GM21447 (cell line): ENCODE data around the gene CEMIP2.

Experiments
- ATAC-seq: cut with Tn5 transposase; IDR thresholded peaks from one replicate; pipeline ENCODE4 v1.9.1; 2021; ENCODE audit not compliant: unreplicated experiment

The CEMIP2 gene

GRCh38 chr9:71652480-71652879 is 115.8 kb downstream of the CEMIP2 start:
- no peak for ATAC-seq

DNA sequence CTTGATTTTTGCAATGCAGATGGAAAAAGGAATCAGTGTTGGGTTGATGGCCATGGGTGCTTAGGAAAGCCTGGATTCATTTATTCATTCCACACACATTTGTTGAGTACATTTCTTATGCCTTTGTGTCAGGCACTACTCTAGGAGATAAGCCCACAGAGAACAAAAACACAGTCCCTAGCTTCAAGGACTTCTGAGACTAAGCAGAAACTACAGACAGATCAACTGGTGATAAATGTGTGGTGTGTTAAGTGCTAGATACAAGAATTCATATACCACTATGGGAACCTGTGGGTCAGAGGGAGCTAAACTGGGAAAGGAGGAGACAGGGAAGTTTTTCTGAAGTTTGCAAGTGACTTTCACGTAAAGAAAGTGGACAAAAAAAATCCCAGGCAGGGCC is 119.9 kb downstream of the CEMIP2 start:
- no peak for ATAC-seq

- ATAC-seq: peak; percentile 79
Measured at GRCh38 chr9:71647094-71647591, 121.2 kb downstream of the CEMIP2 start.

GRCh38 chr9:71646131-71646530 is 122.2 kb downstream of the CEMIP2 start:
- ATAC-seq: no peak

GRCh38 chr9:71644819-71645362 is 123.4 kb downstream of the CEMIP2 start:
- ATAC-seq: no peak

- ATAC-seq: no peak
Measured at GRCh38 chr9:71643330-71643729, 125.0 kb downstream of the CEMIP2 start.

- ATAC-seq: no peak
Measured at GRCh38 chr9:71642056-71642455, 126.3 kb downstream of the CEMIP2 start.

GRCh38 chr9:71638627-71639026 is 129.7 kb downstream of the CEMIP2 start:
- no peak for ATAC-seq

- ATAC-seq: no peak
Measured at GRCh38 chr9:71637926-71638325, 130.4 kb downstream of the CEMIP2 start.

DNA sequence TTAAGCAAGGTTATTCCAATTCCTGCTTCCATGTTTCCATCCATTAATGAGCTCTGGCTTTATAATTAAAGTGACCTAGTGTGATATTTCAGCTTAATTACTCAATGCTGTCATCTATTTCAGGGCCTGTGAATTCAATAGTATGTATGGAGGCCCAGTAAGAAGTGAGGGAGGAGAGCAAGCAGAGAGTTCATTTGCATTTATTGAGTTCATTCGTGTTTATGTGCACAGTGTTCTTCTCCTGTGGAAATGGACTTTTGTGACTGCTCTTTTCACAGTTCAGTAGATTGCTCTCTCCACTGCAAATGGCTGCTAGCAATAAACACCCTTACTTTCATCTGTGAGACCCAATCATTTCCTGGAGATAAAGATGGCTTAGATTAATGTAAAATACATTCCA is 130.9 kb downstream of the CEMIP2 start:
- no peak for ATAC-seq

DNA sequence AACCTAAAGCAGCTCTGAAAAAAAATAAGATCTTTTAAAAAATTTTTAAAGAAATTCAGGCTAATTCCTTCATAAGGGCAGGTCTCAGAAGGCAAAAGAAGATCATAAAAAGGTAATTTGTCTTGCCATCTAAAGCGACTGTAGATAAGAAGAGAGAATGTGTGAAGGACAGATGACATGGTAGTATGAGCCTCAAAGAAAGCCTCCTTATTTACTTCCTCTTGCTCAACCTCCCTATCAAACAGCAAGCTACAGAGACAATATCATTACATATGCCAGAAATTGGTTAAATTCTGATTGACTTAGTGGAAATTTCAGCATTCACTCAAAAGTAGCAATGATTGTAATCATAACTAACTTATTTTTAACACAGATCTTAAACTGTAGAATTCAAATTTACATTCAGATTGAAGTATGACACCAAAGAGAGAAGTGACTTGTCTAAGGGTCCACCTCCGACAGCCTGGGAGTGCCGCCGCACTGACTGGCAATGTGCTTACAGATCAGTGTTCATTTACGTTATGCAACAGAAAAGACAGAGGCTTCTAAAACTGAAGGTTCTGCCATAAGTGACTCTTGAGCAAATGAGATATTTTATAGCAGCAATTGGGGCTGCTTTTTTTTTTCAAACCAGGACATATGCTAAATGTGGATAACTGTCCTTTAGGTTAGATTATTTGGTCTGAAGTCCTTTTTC is 132.0 kb downstream of the CEMIP2 start:
- ATAC-seq: no peak

- ATAC-seq: no peak
Measured at GRCh38 chr9:71634752-71635151, 133.6 kb downstream of the CEMIP2 start.
